ENCODE measurements around the gene SERTAD1. TPM values are rescaled to one million over a fixed set of nuclear protein-coding genes. Genes with fewer than 3 reads are reported as not detected.
A peak's percentile ranks its signal among the peaks of the same experiment; 100 is the strongest.

SERTAD1 gene
- total RNA-seq, 1 donor from 2014 or later, result 14.2 TPM

- peak within 1 kb of the TSS; percentile 95 for H3K27ac ChIP-seq
- no peaks in the 10 kb centered on the region for H3K9me3 ChIP-seq
- intact Hi-C loops (cut with DNase I), result loop anchor here (10.0 kb wide), 1 partner anchor 168 kb away; no protein-coding TSS in a partner anchor
- H3K27me3 ChIP-seq, result no peaks in the 10 kb centered on the region
- peak within 1 kb of the TSS; percentile 65 to 73 for H3K4me3 ChIP-seq
- H3K4me1 ChIP-seq, result peaks cover 39% of the 10 kb centered on the region
- no peaks in the 10 kb centered on the region for H3K36me3 ChIP-seq
- TF ChIP-seq POLR2A (IDR thresholded peaks at IDR 0.05) (no peak), CTCF (IDR thresholded peaks at IDR 0.05) (no peak), POLR2AphosphoS5 (IDR thresholded peaks at IDR 0.05; ENCODE audit: insufficient read depth in 1 of 2, low read depth in 1 of 2) (no peak)
- DNase-seq (ENCODE audit: extremely low spot score in 2 of 2), result no peak
Observed at GRCh38 chr19:40466985-40467734, 41.4 kb upstream of the SERTAD1 start, which contains the start of gene SPTBN4. TSS of gene SPTBN4 (plus strand) at chr19:40467001. CDS start at chr19:40472622, 5,621 bp downstream.

- H3K4me1 ChIP-seq, result peaks cover 43% of the 10 kb centered on the region
Observed at GRCh38 chr19:40466219-40466984, 40.6 kb upstream of the SERTAD1 start.

DNA sequence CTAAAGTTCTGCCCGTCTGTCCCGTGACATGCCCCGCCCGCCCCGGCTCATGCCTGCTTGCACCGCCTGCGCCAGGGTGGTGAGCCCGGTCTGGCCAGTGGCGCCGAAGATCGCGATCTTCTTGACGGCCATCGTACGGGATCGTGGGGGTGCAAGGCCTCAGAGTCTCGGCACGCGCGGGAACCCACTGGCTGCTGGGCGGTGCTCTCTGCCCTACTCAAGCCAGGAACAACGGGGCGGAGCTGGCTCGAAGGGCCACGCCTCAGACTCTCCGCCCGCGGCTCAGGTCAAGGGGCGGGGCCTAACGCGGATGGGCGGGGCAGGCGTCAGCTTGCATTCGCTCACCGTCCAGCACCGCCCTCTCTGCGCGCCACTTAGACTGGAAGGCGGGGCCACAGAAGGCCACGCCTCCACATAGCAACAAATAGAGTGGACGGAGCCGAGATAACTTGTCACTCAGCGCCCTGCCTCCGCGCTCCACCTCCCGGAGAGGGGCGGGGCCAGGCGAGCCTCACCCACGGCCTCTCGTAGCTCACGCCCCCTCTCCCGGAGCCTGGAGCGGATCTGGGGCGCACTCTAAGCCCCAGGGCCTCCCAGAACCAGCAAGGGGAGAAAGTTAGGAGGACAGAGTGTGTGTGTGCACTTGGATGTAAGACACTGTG is 39.9 kb upstream of the SERTAD1 start, which contains the start of gene BLVRB:
BLVRB (minus strand) TSS at position 189 of the 662 bp plus-strand sequence; CDS start at position 132, 57 bp downstream.
- DNase-seq (ENCODE audit: extremely low spot score in 2 of 2), result peak; percentile 99 to 100
- intact Hi-C loops (cut with DNase I), result loop anchor here (10.0 kb wide), 1 partner anchor 169 kb away; no protein-coding TSS in a partner anchor
- Histone ChIP-seq H3K9me3 (no peaks in the 10 kb centered on the region), H3K4me3 (peak within 1 kb of the TSS; percentile 73 to 85), H3K27me3 (no peaks in the 10 kb centered on the region), H3K36me3 (no peaks in the 10 kb centered on the region), H3K27ac (peak within 1 kb of the TSS; percentile 95), H3K4me1 (peaks cover 45% of the 10 kb centered on the region)
- TF ChIP-seq POLR2AphosphoS5 (IDR thresholded peaks at IDR 0.05; ENCODE audit: insufficient read depth in 1 of 2, low read depth in 1 of 2) (peak; percentile 92 to 99), POLR2A (IDR thresholded peaks at IDR 0.05) (peak in 1 of 2 donors; percentile 96), CTCF (IDR thresholded peaks at IDR 0.05) (peak in 1 of 3 experiments; percentile 15)

More at GRCh38 chr19:40466219-40466984, 40.6 kb upstream of the SERTAD1 start:
- Histone ChIP-seq H3K27me3 (no peaks in the 10 kb centered on the region), H3K27ac (peak overlapping the region; percentile 95), H3K4me3 (peak overlapping the region; percentile 65 to 73), H3K36me3 (no peaks in the 10 kb centered on the region), H3K9me3 (no peaks in the 10 kb centered on the region)
- DNase-seq (ENCODE audit: extremely low spot score in 2 of 2), result peak in 1 of 2 donors; percentile 94
- TF ChIP-seq POLR2A (IDR thresholded peaks at IDR 0.05) (no peak), CTCF (IDR thresholded peaks at IDR 0.05) (no peak), POLR2AphosphoS5 (IDR thresholded peaks at IDR 0.05; ENCODE audit: insufficient read depth in 1 of 2, low read depth in 1 of 2) (no peak)
- intact Hi-C loops (cut with DNase I), result loop anchor here (10.0 kb wide), 1 partner anchor 168 kb away; no protein-coding TSS in a partner anchor

GRCh38 chr19:40465025-40465556 is 39.3 kb upstream of the SERTAD1 start:
- Histone ChIP-seq H3K9me3 (no peaks in the 10 kb centered on the region), H3K27me3 (no peaks in the 10 kb centered on the region), H3K4me1 (peaks cover 45% of the 10 kb centered on the region), H3K4me3 (peak overlapping the region; percentile 73 to 85), H3K27ac (peak overlapping the region; percentile 95), H3K36me3 (no peaks in the 10 kb centered on the region)
- DNase-seq (ENCODE audit: extremely low spot score in 2 of 2), result peak in 1 of 2 donors; percentile 94
- intact Hi-C loops (cut with DNase I), result loop anchor here (10.0 kb wide), 1 partner anchor 170 kb away; no protein-coding TSS in a partner anchor
- TF ChIP-seq POLR2A (IDR thresholded peaks at IDR 0.05) (no peak), POLR2AphosphoS5 (IDR thresholded peaks at IDR 0.05; ENCODE audit: insufficient read depth in 1 of 2, low read depth in 1 of 2) (no peak), CTCF (IDR thresholded peaks at IDR 0.05) (no peak)

All from vagina (tissue), 2 donors.